GM18502 (cell line): ENCODE measurements around the gene C7orf33.
A peak's percentile ranks its signal among the peaks of the same experiment; 100 is the strongest.
"Not testable (repeated sequence)": the region's sequence is repeated elsewhere in the genome, so short reads cannot be mapped to it uniquely, and the experiment has no call there.

Source experiments
- ATAC-seq: cut with Tn5 transposase; IDR thresholded peaks from one replicate; pipeline ENCODE4 v1.9.1; 2021; ENCODE audit warnings: mild to moderate bottlenecking; ENCODE audit not compliant: unreplicated experiment, poor library complexity

The C7orf33 gene

DNA sequence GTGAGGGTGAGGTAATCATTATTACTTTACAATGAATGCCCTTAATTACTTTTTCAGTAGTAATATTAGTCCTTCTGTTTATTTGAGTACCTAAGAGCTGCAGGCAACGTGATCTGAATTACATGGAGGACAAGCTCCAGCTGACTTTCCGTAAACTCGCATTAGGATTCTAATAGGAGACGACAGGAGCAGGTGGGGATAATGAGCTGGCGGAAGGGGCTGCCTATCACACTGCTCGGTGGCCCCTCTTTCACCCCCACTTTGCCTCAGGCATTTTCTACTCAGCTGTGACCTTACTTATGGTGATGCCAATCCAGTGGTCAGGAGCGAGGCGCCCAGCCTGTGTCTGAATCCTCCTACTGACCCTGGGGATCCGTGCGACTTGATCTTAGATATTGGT lies at the start of gene C7orf33:
C7orf33 (plus strand) TSS at position 296 of the 400 bp plus-strand sequence. CDS start 160 bp downstream, outside the sequence.
- ATAC-seq = no peak

DNA sequence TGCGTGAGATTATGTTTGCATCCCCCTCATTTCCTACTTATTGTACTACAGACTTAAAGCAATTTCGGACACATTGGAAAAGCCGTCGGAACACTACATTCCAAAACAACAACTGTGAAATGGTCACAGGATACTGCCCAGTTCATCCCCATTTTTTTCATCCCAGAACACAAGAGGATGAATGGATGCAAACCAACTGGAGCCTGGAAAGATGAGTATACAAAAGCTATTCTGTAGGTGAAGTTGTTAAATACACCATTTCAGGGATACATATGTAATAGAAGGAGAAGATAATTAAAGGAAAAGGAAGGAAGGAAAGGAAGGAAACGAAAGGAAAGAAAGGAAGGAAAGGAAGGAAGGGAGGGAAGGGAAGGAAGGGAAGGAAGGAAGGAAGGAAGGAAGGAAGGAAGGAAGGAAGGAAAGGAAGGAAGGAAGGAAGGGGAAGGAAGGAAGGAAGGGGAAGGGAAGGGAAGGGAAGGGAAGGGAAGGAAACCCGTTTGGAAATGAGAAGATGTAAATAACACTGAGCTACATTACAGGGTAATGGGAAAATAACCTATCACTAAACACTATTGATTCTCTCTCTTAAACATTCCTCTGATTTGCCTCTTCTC lies 48.6 kb upstream of the C7orf33 start:
- no peak for ATAC-seq

DNA sequence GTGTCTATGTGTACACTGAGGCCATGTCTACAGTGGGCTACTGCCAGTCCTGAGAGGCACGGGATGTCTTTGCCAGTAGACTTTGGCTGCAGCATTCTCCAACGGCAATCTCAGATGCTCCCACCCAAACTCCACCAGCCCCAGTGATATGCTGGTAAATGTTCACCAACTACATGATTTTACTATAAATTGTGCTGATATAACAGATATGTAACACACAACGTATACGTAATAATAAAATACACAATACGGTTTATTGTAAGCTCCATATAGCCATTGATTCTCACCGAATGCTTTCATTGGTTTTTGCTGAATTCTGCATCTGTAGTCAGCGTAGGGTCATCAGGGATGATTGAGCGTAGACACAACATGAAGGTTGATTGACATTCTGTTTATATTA lies 47.3 kb upstream of the C7orf33 start:
- no peak for ATAC-seq

GRCh38 chr7:148545172-148545571 lies 45.4 kb upstream of the C7orf33 start:
- ATAC-seq = no peak

DNA sequence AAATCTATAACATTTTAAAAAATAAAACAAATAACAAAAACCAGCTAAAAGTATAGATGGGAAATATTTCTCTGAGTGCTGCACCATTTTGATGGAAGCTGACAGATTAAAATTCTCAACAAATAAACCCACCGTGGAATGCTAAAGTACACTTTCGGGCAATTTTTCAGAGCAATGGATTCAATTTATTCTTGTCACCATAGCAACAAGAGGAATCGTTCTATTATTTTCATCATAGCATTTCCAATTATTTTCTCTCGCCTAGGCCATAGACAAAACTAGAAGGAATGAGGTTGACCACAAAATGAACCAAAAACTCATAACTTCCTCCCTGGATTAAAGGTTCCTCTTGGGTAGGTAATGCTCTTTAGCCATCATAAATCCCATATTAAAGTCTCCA lies 44.6 kb upstream of the C7orf33 start:
- no peak for ATAC-seq

- no peak for ATAC-seq
Measured at GRCh38 chr7:148546857-148547256, 43.7 kb upstream of the C7orf33 start.

- no peak for ATAC-seq
Measured at GRCh38 chr7:148547951-148548350, 42.6 kb upstream of the C7orf33 start.

GRCh38 chr7:148553979-148554378 lies 36.6 kb upstream of the C7orf33 start:
- ATAC-seq = no peak

- no peak for ATAC-seq
Measured at GRCh38 chr7:148556892-148557291, 33.7 kb upstream of the C7orf33 start.

GRCh38 chr7:148558914-148559313 lies 31.7 kb upstream of the C7orf33 start:
- no peak for ATAC-seq

GRCh38 chr7:148561099-148561498 lies 29.5 kb upstream of the C7orf33 start:
- ATAC-seq = no peak

GRCh38 chr7:148563583-148564274 lies 26.8 kb upstream of the C7orf33 start:
- ATAC-seq = peak; percentile 50

DNA sequence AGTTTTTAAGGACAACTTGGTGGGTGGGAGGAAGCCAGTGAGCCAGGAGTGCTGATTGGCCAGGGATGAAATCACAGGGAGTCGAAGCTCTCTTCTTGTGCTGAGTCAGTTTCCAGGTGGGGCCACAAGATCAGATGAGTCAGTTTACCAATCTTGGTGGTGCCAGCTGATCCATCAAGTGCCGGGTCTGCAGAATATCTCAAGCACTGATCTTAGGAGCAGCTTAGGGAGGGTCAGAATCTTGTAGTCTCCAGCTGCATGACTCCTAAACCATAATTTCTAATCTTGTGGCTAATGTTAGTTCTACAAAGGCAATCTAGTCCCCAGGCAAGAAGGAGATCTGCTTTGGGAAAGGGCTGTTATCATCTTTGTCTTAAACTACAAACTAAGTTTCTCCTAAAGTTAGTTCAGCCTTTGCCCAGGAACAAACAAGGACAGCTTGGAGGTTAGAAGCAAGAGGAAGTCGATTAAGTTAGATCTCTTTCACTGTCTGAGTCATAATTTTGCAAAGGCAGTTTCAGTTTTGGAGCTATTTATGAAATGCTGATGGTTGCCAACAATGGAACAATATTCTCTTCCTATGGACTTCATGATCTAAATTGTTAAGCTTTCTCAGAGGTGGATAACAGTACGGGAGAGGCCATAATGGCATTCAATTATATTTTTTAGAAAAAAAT lies 26.2 kb upstream of the C7orf33 start:
- peak; percentile 81 for ATAC-seq

DNA sequence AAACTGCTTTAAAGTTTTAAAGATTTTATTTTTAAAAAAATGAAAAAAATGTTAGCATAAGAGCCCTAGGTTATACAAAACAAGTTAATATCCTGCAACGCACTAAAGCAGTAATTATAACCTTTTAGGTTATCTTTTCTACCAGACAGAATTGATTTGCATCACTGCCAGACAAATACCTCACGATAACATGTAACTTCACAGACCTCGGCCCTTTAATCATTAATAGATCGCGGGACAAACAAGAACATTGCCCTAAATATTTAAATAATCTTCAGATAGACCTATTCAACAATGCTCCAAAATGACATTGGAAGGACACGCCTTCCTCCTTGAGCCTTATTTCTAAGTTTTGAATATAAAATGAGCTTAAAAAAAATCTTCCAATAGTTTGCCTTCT lies 23.8 kb upstream of the C7orf33 start:
- ATAC-seq = no peak

DNA sequence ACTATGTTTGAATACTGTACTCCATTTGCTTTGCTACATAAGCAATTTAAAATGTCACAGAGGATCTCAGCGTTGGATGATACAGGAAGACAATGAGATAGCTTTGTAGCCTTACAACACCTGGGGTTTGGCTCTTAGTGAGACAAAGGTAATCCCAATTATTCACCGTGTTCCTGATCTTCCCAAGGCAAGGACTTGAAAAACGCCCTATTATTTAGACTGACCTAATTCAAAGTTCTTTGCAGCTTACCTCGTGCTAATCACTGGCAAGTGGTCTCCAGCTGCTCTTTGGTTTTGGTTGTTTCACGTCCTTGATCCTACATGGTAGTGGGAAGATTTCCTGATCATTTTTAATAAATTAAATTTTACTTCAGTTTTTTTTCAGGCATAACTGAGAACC lies 23.0 kb upstream of the C7orf33 start:
- no peak for ATAC-seq

DNA sequence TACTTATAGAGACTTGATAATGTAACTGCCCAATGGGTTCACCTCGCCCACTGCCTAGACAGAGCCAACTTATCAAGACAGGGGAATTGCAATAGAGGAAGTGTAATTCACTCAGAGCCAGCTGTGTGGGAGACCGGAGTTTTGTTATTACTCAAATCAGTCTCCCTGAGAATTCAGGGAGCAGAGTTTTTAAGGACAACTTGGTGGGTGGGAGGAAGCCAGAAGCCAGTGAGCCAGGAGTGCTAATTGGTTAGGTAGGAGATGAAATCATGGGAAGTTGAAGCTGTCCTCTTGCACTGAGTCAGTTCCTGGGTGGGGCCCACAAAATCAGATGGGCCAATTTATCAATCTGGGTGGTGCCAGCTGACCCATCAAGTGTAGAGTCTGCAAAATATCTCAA lies 20.1 kb upstream of the C7orf33 start:
- no peak for ATAC-seq

- not testable (repeated sequence) for ATAC-seq
Measured at GRCh38 chr7:148570973-148571372, 19.6 kb upstream of the C7orf33 start.

DNA sequence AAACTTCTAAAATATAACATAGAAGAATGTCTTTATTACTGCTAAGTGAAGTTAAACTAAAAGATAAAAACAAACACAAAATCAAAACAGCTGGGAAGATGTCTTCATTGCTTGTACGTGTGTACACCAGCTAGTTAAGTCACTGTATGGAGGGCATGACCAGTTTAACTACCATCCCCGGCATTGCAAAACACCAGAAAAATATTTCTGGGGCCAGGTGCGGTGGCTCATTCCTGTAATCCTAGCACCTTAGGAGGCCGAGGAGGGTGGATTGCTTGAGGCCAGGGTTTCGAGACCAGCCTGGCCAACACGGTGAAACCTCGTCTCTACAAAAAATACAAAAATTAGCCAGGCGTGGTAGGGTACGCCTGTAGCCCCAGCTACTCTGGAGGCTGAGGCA lies 19.2 kb upstream of the C7orf33 start:
- ATAC-seq = no peak

GRCh38 chr7:148572067-148572522 lies 18.5 kb upstream of the C7orf33 start:
- no peak for ATAC-seq

GRCh38 chr7:148573581-148573980 lies 17.0 kb upstream of the C7orf33 start:
- ATAC-seq = not testable (repeated sequence)

DNA sequence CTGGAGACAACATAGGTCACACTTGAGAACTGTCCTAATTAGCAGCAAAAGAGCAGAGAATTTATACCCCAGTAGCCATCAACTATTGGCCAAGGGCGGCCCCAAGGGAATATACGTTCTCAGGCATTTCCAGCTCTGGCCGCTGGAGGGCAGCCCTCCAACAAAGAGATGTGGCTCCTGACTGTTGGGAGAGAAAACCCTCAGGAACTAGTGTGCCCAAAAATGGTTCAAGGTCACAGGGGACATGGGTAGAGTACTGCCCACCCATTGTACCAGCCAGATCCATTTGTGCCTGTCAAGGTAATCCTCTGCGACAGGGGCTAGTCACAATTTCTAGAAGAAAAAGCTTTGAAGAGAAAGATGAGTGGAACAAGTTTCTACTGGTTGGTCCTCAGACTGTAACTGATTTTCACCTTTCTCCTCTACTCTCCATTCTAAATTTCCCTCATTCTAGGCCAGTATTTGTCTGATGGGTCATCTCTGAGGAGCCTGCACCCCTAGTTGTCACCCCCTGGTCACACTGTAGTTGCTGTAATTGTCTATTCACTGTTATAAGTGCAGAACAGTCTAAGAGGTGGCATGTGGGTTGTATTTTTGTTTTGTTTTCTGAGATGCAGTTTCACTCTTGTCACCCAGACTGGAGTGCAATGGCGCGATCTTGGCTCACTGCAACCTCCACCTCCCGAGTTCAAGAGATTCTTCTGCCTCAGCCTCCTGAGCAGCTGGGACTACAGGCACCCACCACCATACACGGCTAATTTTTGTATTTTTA lies 14.7 kb upstream of the C7orf33 start:
- ATAC-seq = peak; percentile 93
